ENCODE data around the gene SULT1A2.
"Not testable (repeated sequence)": the region's sequence is repeated elsewhere in the genome, so short reads cannot be mapped to it uniquely, and the experiment has no call there.

Gene SULT1A2

GRCh38 chr16:28596840-28597691 lies at the start of gene SULT1A2:
Gene SULT1A2 (minus strand): TSS chr16:28597050. CDS start chr16:28595930, 1,120 bp downstream.
- no peak within 1 kb of the TSS for H3K4me3 ChIP-seq (replicated peaks; ENCODE audit: low read depth, low read length)
- TF ChIP-seq CTCF (IDR thresholded peaks at IDR 0.05; ENCODE audit: low read depth, low read length, missing control alignments), result no peak
- no peak for DNase-seq (ENCODE audit: extremely low read depth, low read depth)

GRCh38 chr16:28639959-28640358 lies 43.1 kb upstream of the SULT1A2 start:
- H3K4me3 ChIP-seq (replicated peaks; ENCODE audit: low read depth, low read length); DNase-seq (ENCODE audit: extremely low read depth, low read depth): not testable (repeated sequence)

- not testable (repeated sequence) for DNase-seq (ENCODE audit: extremely low read depth, low read depth); H3K4me3 ChIP-seq (replicated peaks; ENCODE audit: low read depth, low read length)
These were observed 41.5 kb upstream of the SULT1A2 start for GRCh38 chr16:28638359-28638758.

GRCh38 chr16:28637765-28638164 lies 40.9 kb upstream of the SULT1A2 start, which contains the start of gene NPIPB8:
Gene NPIPB8 (plus strand): TSS chr16:28638065. CDS start chr16:28638361, 296 bp downstream.
- DNase-seq (ENCODE audit: extremely low read depth, low read depth); H3K4me3 ChIP-seq (replicated peaks; ENCODE audit: low read depth, low read length): not testable (repeated sequence)

- DNase-seq (ENCODE audit: extremely low read depth, low read depth); H3K4me3 ChIP-seq (replicated peaks; ENCODE audit: low read depth, low read length): not testable (repeated sequence)
These were observed 39.4 kb upstream of the SULT1A2 start for GRCh38 chr16:28636093-28636823.

- not testable (repeated sequence) for DNase-seq (ENCODE audit: extremely low read depth, low read depth); H3K4me3 ChIP-seq (replicated peaks; ENCODE audit: low read depth, low read length)
These were observed 34.1 kb upstream of the SULT1A2 start for GRCh38 chr16:28630905-28631304.

- no peak for DNase-seq (ENCODE audit: extremely low read depth, low read depth)
- no peak for TF ChIP-seq CTCF (IDR thresholded peaks at IDR 0.05; ENCODE audit: low read depth, low read length, missing control alignments)
- H3K4me3 ChIP-seq (replicated peaks; ENCODE audit: low read depth, low read length), result peak overlapping the region; percentile 15; the same call in 1 of the 2 replicates
These were observed 26.4 kb upstream of the SULT1A2 start for GRCh38 chr16:28623172-28623711.

- not testable (repeated sequence) for DNase-seq (ENCODE audit: extremely low read depth, low read depth); H3K4me3 ChIP-seq (replicated peaks; ENCODE audit: low read depth, low read length)
These were observed 25.8 kb upstream of the SULT1A2 start for GRCh38 chr16:28622532-28623171.

- TF ChIP-seq CTCF (IDR thresholded peaks at IDR 0.05; ENCODE audit: low read depth, low read length, missing control alignments), result no peak
- H3K4me3 ChIP-seq (replicated peaks; ENCODE audit: low read depth, low read length), result no peak overlapping the region
- DNase-seq (ENCODE audit: extremely low read depth, low read depth), result no peak
These were observed 24.8 kb upstream of the SULT1A2 start for GRCh38 chr16:28621481-28622155.

GRCh38 chr16:28620316-28620715 lies 23.5 kb upstream of the SULT1A2 start:
- not testable (repeated sequence) for DNase-seq (ENCODE audit: extremely low read depth, low read depth); H3K4me3 ChIP-seq (replicated peaks; ENCODE audit: low read depth, low read length)
